ENCODE measurements around the gene TFF2. TPM values are rescaled to one million over a fixed set of nuclear protein-coding genes. Genes with fewer than 3 reads are reported as not detected.

Gene TFF2
- total RNA-seq, 1 donor from 2014 or later, result not detected

- peak within 1 kb of the TSS; percentile 47 for H3K27ac ChIP-seq
- TF ChIP-seq, protein P1, sequence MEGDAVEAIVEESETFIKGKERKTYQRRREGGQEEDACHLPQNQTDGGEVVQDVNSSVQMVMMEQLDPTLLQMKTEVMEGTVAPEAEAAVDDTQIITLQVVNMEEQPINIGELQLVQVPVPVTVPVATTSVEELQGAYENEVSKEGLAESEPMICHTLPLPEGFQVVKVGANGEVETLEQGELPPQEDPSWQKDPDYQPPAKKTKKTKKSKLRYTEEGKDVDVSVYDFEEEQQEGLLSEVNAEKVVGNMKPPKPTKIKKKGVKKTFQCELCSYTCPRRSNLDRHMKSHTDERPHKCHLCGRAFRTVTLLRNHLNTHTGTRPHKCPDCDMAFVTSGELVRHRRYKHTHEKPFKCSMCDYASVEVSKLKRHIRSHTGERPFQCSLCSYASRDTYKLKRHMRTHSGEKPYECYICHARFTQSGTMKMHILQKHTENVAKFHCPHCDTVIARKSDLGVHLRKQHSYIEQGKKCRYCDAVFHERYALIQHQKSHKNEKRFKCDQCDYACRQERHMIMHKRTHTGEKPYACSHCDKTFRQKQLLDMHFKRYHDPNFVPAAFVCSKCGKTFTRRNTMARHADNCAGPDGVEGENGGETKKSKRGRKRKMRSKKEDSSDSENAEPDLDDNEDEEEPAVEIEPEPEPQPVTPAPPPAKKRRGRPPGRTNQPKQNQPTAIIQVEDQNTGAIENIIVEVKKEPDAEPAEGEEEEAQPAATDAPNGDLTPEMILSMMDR (IDR thresholded peaks at IDR 0.05), result no peak
- H3K36me3 ChIP-seq, result no peaks in the 10 kb centered on the region
- peak; percentile 89 for ATAC-seq
- DNase-seq, result peak; percentile 62
- no peaks in the 10 kb centered on the region for H3K27me3 ChIP-seq (ENCODE audit: low read depth)
- peaks cover 6% of the 10 kb centered on the region for H3K4me1 ChIP-seq
- no peak within 1 kb of the TSS for H3K4me3 ChIP-seq
- no peaks in the 10 kb centered on the region for H3K9me3 ChIP-seq
- intact Hi-C loops (cut with DNase I), result no loop called here
These were observed 45.3 kb upstream of the TFF2 start, which contains the start of gene TMPRSS3 for GRCh38 chr21:42395905-42396651. Gene TMPRSS3, minus strand, starts transcription at chr21:42396052. Its CDS starts 635 bp downstream, at chr21:42395417.

GRCh38 chr21:42395302-42395701 lies 44.5 kb upstream of the TFF2 start:
- intact Hi-C loops (cut with DNase I), result no loop called here
- ATAC-seq (no peak), DNase-seq (no peak)
- H3K4me3 ChIP-seq, result no peak overlapping the region
- H3K36me3 ChIP-seq, result no peaks in the 10 kb centered on the region
- H3K27me3 ChIP-seq (ENCODE audit: low read depth), result no peaks in the 10 kb centered on the region
- H3K4me1 ChIP-seq, result peaks cover 6% of the 10 kb centered on the region
- no peaks in the 10 kb centered on the region for H3K9me3 ChIP-seq
- TF ChIP-seq, protein P1 (IDR thresholded peaks at IDR 0.05), result no peak
- H3K27ac ChIP-seq, result no peak overlapping the region

GRCh38 chr21:42393443-42393950 lies 42.7 kb upstream of the TFF2 start:
- no peak for DNase-seq
- no peak overlapping the region for H3K27ac ChIP-seq
- intact Hi-C loops (cut with DNase I), result no loop called here
- TF ChIP-seq, protein P1 (IDR thresholded peaks at IDR 0.05), result no peak
- H3K36me3 ChIP-seq, result no peaks in the 10 kb centered on the region
- no peak overlapping the region for H3K4me3 ChIP-seq
- no peaks in the 10 kb centered on the region for H3K9me3 ChIP-seq
- peaks cover 6% of the 10 kb centered on the region for H3K4me1 ChIP-seq
- H3K27me3 ChIP-seq (ENCODE audit: low read depth), result no peaks in the 10 kb centered on the region
- no peak for ATAC-seq

GRCh38 chr21:42392731-42393442 lies 42.1 kb upstream of the TFF2 start:
- TF ChIP-seq, protein P1 (IDR thresholded peaks at IDR 0.05), result no peak
- no peak for DNase-seq
- no peaks in the 10 kb centered on the region for H3K36me3 ChIP-seq
- no peaks in the 10 kb centered on the region for H3K9me3 ChIP-seq
- intact Hi-C loops (cut with DNase I), result no loop called here
- H3K27ac ChIP-seq, result no peak overlapping the region
- no peaks in the 10 kb centered on the region for H3K27me3 ChIP-seq (ENCODE audit: low read depth)
- no peak for ATAC-seq
- peaks cover 6% of the 10 kb centered on the region for H3K4me1 ChIP-seq
- no peak overlapping the region for H3K4me3 ChIP-seq

- Histone ChIP-seq H3K27ac (no peak overlapping the region), H3K4me1 (peaks cover 6% of the 10 kb centered on the region), H3K4me3 (no peak overlapping the region), H3K9me3 (no peaks in the 10 kb centered on the region), H3K27me3 (ENCODE audit: low read depth) (no peaks in the 10 kb centered on the region), H3K36me3 (no peaks in the 10 kb centered on the region)
- DNase-seq, result no peak
- TF ChIP-seq, protein P1 (IDR thresholded peaks at IDR 0.05), result no peak
- intact Hi-C loops (cut with DNase I), result no loop called here
- no peak for ATAC-seq
These were observed 40.5 kb upstream of the TFF2 start for GRCh38 chr21:42391297-42391696.

Data from lower lobe of right lung (tissue), 2 donors.